ENCODE measurements around the gene ABL2.

DNA sequence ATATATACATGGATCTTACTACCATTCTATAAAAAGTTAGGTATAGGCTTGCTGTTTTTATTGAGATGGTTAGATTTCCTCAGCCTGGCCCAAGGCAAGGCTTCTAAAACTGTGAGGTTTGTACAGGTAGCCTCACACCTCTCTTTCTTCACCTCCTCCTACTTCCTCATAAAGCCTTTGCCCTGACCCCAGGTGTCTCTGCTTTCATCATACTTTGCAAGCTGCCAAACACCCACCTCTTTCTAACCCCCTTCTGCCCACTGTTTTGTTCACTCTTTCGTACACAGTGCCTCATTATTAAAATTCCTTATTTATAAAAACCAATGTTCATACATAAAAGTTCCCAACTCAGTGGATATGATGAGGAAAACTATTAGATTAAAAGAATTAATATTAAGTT is 32.7 kb upstream of the ABL2 start:
- TF ChIP-seq, protein P1, sequence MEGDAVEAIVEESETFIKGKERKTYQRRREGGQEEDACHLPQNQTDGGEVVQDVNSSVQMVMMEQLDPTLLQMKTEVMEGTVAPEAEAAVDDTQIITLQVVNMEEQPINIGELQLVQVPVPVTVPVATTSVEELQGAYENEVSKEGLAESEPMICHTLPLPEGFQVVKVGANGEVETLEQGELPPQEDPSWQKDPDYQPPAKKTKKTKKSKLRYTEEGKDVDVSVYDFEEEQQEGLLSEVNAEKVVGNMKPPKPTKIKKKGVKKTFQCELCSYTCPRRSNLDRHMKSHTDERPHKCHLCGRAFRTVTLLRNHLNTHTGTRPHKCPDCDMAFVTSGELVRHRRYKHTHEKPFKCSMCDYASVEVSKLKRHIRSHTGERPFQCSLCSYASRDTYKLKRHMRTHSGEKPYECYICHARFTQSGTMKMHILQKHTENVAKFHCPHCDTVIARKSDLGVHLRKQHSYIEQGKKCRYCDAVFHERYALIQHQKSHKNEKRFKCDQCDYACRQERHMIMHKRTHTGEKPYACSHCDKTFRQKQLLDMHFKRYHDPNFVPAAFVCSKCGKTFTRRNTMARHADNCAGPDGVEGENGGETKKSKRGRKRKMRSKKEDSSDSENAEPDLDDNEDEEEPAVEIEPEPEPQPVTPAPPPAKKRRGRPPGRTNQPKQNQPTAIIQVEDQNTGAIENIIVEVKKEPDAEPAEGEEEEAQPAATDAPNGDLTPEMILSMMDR (conservative IDR thresholded peaks at IDR 0.05 in 1 of 2, IDR thresholded peaks at IDR 0.05 in 1 of 2; ENCODE audit: extremely low read depth in 1 of 2, insufficient read depth in 1 of 2, low read depth in 1 of 2, low read length in 2 of 2): no peak
- no peak for TF ChIP-seq EZH2 (IDR thresholded peaks at IDR 0.05; ENCODE audit: borderline replicate concordance, low read length)

All from mammary epithelial cell (primary cell).